GM23248 (cell line): ENCODE measurements around the gene ZSCAN1. TPM values are rescaled to one million over a fixed set of nuclear protein-coding genes. Genes with fewer than 3 reads are reported as not detected.

Experiments used
- DNase-seq: peaks from one replicate; pipeline ENCODE4 v3.0.0-alpha.2; 2015
- H2AFZ ChIP-seq: fragments of 200-600 bp; sonication (generic); 2 replicates; pipeline ENCODE4 v1.6.1; 2016; ENCODE audit warnings: antibody characterized with exemption
- H3F3A ChIP-seq: fragments of 200-600 bp; sonication (generic); 2 replicates; pipeline ENCODE4 v1.6.1; 2016; ENCODE audit warnings: mild to moderate bottlenecking, antibody characterized with exemption, mixed run types; ENCODE audit not compliant: insufficient read depth
- H3K27ac ChIP-seq: fragments of 200-600 bp; sonication (generic); 2 replicates; pipeline ENCODE4 v1.5.1; 2016; ENCODE audit warnings: mild to moderate bottlenecking
- H3K27me3 ChIP-seq: fragments of 200-600 bp; sonication (generic); replicated peaks from 2 replicates; pipeline ENCODE4 v1.6.1; 2016; ENCODE audit warnings: mild to moderate bottlenecking; ENCODE audit not compliant: insufficient read depth
- H3K36me3 ChIP-seq: fragments of 200-600 bp; sonication (generic); 2 replicates; pipeline ENCODE4 v1.6.1; 2016; ENCODE audit warnings: low read depth, mild to moderate bottlenecking
- H3K4me1 ChIP-seq: fragments of 200-600 bp; sonication (generic); 2 replicates; pipeline ENCODE4 v1.6.1; 2016; ENCODE audit warnings: mild to moderate bottlenecking; ENCODE audit not compliant: insufficient read depth
- H3K4me2 ChIP-seq: fragments of 200-600 bp; sonication (generic); one replicate; pipeline ENCODE4 v1.6.1; 2016; ENCODE audit warnings: mild to moderate bottlenecking; ENCODE audit not compliant: unreplicated experiment
- H3K4me3 ChIP-seq: fragments of 200-600 bp; sonication (generic); 2 replicates; pipeline ENCODE4 v1.5.1; 2016; ENCODE audit warnings: mild to moderate bottlenecking
- H3K79me2 ChIP-seq: fragments of 200-600 bp; sonication (generic); 2 replicates; pipeline ENCODE4 v1.6.1; 2016; ENCODE audit warnings: mild to moderate bottlenecking; ENCODE audit not compliant: insufficient read depth
- H3K9ac ChIP-seq: fragments of 200-600 bp; sonication (generic); 2 replicates; pipeline ENCODE4 v1.6.1; 2016; ENCODE audit warnings: mild to moderate bottlenecking
- H3K9me2 ChIP-seq: fragments of 200-600 bp; sonication (generic); 2 replicates; pipeline ENCODE4 v1.6.1; 2016; ENCODE audit warnings: mixed run types, mild to moderate bottlenecking, moderate library complexity; ENCODE audit not compliant: insufficient read depth
- H3K9me3 ChIP-seq: fragments of 200-600 bp; sonication (generic); one replicate; pipeline ENCODE4 v1.6.1; 2017; ENCODE audit warnings: low read depth
- H4K20me1 ChIP-seq: fragments of 200-600 bp; sonication (generic); 2 replicates; pipeline ENCODE4 v1.6.0; 2016; ENCODE audit not compliant: insufficient read depth
- EZH2 ChIP-seq: fragments of 200-600 bp; sonication (generic); IDR thresholded peaks from 2 replicates; pipeline ENCODE4 v1.6.1; 2018; ENCODE audit warnings: antibody characterized with exemption, mild to moderate bottlenecking; ENCODE audit not compliant: insufficient read depth, poor library complexity, severe bottlenecking
- EZH2phosphoT487 ChIP-seq: fragments of 200-600 bp; sonication (generic); IDR thresholded peaks from 2 replicates; pipeline ENCODE4 v1.6.1; 2018; ENCODE audit warnings: antibody characterized with exemption, moderate library complexity, mild to moderate bottlenecking, low read depth; ENCODE audit not compliant: insufficient read depth
- WGBS, 2 experiments: methylation state at CpG; one replicate each; pipeline ENCODE4 v1.1.6; 2015 to 2017; ENCODE audit warnings: low lambda C conversion rate in 2 of 2, low coverage in 1 of 2; ENCODE audit errors: missing lambda C conversion rate in 2 of 2; 5-methylcytosine and 5-hydroxymethylcytosine counted together
- in situ Hi-C: fragments of 300-500 bp; cut with MboI; formaldehyde crosslinking; loops from 2 replicates; pipeline ENCODE4 v1.15.0; 2020
- polyA plus RNA-seq: library from polyadenylated mRNA; unstranded; fragments of >200 nt; fragmentation: Nextera tagmentation; extraction: Ambion mirVana; gene quantifications from 2 replicates; pipeline ENCODE4 v1.2.1, GENCODE V29; 2016
- total RNA-seq: library from RNA; depleted of rRNA; stranded (reverse); fragments of >200 nt; shearing (Covaris generic); gene quantifications from 2 replicates; pipeline ENCODE4 v1.2.3, GENCODE V29; 2014

Gene ZSCAN1
- total and polyA plus RNA-seq, 2 experiments from 2014 or later, result 0.39 TPM; not detected in 1

DNA sequence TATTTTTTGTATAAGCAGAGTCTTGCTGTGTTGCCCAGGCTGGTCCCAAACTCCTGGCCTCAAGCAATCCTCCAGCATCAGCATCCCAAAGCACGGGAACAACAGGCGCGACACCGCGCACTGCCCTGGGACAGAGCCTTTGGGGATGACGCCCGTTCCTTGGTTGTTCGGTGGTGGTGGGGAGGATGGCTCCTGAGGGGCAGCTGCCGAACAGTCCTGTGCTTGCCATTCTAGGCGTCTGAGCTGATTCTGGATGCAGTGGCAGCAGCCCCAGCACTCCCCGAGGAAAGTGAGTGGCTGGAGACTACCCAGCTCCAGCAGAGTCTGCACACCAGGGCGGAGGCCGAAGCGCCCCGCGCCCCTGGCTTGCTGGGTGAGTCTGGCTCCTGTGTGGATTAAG lies 18.4 kb downstream of the ZSCAN1 start:
- TF ChIP-seq EZH2phosphoT487 (no peak), EZH2 (no peak)
- WGBS, 2 experiments, result 81 to 82% methylated on average over 16 of the region's 16 CpGs

GRCh38 chr19:58053480-58054156 lies 19.8 kb downstream of the ZSCAN1 start:
- TF ChIP-seq EZH2phosphoT487 (no peak), EZH2 (no peak)
- 71 to 76% methylated on average over 23 to 30 of the region's 30 CpGs for WGBS, 2 experiments

More for the DNA sequence above, 18.4 kb downstream of the ZSCAN1 start:
- no peaks in the 10 kb centered on the region for H3K4me1 ChIP-seq
- no peak overlapping the region for H3K4me3 ChIP-seq
- in situ Hi-C loops, result no loop called here
- H3K27me3 ChIP-seq, result no peaks in the 10 kb centered on the region
- no peak overlapping the region for H3K27ac ChIP-seq
- H3K4me2 ChIP-seq, result no peak overlapping the region
- no peaks in the 10 kb centered on the region for H3F3A ChIP-seq
- no peaks in the 10 kb centered on the region for H4K20me1 ChIP-seq
- no peak overlapping the region for H3K9ac ChIP-seq
- H3K79me2 ChIP-seq, result no peaks in the 10 kb centered on the region
- no peak for DNase-seq
- no peaks in the 10 kb centered on the region for H3K9me3 ChIP-seq
- H3K36me3 ChIP-seq, result no peaks in the 10 kb centered on the region
- H2AFZ ChIP-seq, result no peak overlapping the region
- no peaks in the 10 kb centered on the region for H3K9me2 ChIP-seq

GRCh38 chr19:58054901-58055874 lies 21.4 kb downstream of the ZSCAN1 start:
- no peaks in the 10 kb centered on the region for H3K9me3 ChIP-seq
- peak overlapping the region; percentile 52 for H3K9ac ChIP-seq
- peak; percentile 47 for DNase-seq
- peak overlapping the region; percentile 51 for H3K4me3 ChIP-seq
- no peak overlapping the region for H3K27ac ChIP-seq
- WGBS, 2 experiments, result 38 to 43% methylated on average over 37 of the region's 37 CpGs
- H3F3A ChIP-seq, result no peaks in the 10 kb centered on the region
- in situ Hi-C loops, result no loop called here
- no peaks in the 10 kb centered on the region for H3K36me3 ChIP-seq
- TF ChIP-seq EZH2phosphoT487 (no peak), EZH2 (no peak)
- H3K9me2 ChIP-seq, result no peaks in the 10 kb centered on the region
- H4K20me1 ChIP-seq, result no peaks in the 10 kb centered on the region
- H2AFZ ChIP-seq, result peak overlapping the region; percentile 88
- no peaks in the 10 kb centered on the region for H3K79me2 ChIP-seq
- no peaks in the 10 kb centered on the region for H3K4me1 ChIP-seq
- H3K27me3 ChIP-seq, result no peaks in the 10 kb centered on the region
- H3K4me2 ChIP-seq, result peak overlapping the region; percentile 24

More at GRCh38 chr19:58053480-58054156, 19.8 kb downstream of the ZSCAN1 start:
- H3K4me3 ChIP-seq, result no peak overlapping the region
- in situ Hi-C loops, result no loop called here
- H3K9me2 ChIP-seq, result no peaks in the 10 kb centered on the region
- H3K9me3 ChIP-seq, result no peaks in the 10 kb centered on the region
- DNase-seq, result no peak
- no peaks in the 10 kb centered on the region for H3F3A ChIP-seq
- H2AFZ ChIP-seq, result no peak overlapping the region
- no peaks in the 10 kb centered on the region for H3K36me3 ChIP-seq
- no peaks in the 10 kb centered on the region for H3K27me3 ChIP-seq
- no peak overlapping the region for H3K4me2 ChIP-seq
- H3K27ac ChIP-seq, result no peak overlapping the region
- no peaks in the 10 kb centered on the region for H3K79me2 ChIP-seq
- H3K9ac ChIP-seq, result no peak overlapping the region
- no peaks in the 10 kb centered on the region for H4K20me1 ChIP-seq
- no peaks in the 10 kb centered on the region for H3K4me1 ChIP-seq

GRCh38 chr19:58056261-58056660 lies 22.4 kb downstream of the ZSCAN1 start:
- Histone ChIP-seq H3K36me3 (no peaks in the 10 kb centered on the region), H2AFZ (no peak overlapping the region), H3K9me2 (no peaks in the 10 kb centered on the region), H3K9me3 (no peaks in the 10 kb centered on the region), H3K4me1 (no peaks in the 10 kb centered on the region), H3K79me2 (no peaks in the 10 kb centered on the region), H3K27me3 (no peaks in the 10 kb centered on the region), H3K27ac (no peak overlapping the region), H3K4me3 (no peak overlapping the region), H3F3A (no peaks in the 10 kb centered on the region), H3K9ac (no peak overlapping the region), H4K20me1 (no peaks in the 10 kb centered on the region), H3K4me2 (no peak overlapping the region)
- in situ Hi-C loops, result no loop called here
- no peak for TF ChIP-seq EZH2
- no peak for TF ChIP-seq EZH2phosphoT487
- DNase-seq, result no peak
- 49 to 50% methylated on average over 7 to 8 of the region's 8 CpGs for WGBS, 2 experiments
